Germinal center (tissue), 1 donor: ENCODE results near the gene CATSPERD.

Experiments used
- DNase-seq: peaks from one replicate; pipeline ENCODE4 v3.0.0; 2012; ENCODE audit warnings: mixed read lengths, low spot score

CATSPERD gene

GRCh38 chr19:5804516-5805461 is 84.4 kb downstream of the CATSPERD start, which contains the start of gene NRTN:
NRTN (plus strand) TSS chr19:5805067; CDS start chr19:5824166, 19,099 bp downstream.
- peak; percentile 83 for DNase-seq

GRCh38 chr19:5805462-5806132 is 85.2 kb downstream of the CATSPERD start:
- DNase-seq = peak; percentile 75

GRCh38 chr19:5806133-5806489 is 85.7 kb downstream of the CATSPERD start:
- DNase-seq = no peak

GRCh38 chr19:5806905-5807304 is 86.5 kb downstream of the CATSPERD start:
- no peak for DNase-seq

- DNase-seq = no peak
Measured at GRCh38 chr19:5808120-5808816, 87.8 kb downstream of the CATSPERD start.

GRCh38 chr19:5809053-5809452 is 88.6 kb downstream of the CATSPERD start:
- no peak for DNase-seq

- DNase-seq = no peak
Measured at GRCh38 chr19:5809469-5809868, 89.0 kb downstream of the CATSPERD start.

- no peak for DNase-seq
Measured at GRCh38 chr19:5811117-5811516, 90.7 kb downstream of the CATSPERD start.

- no peak for DNase-seq
Measured at GRCh38 chr19:5814123-5814851, 93.8 kb downstream of the CATSPERD start.

GRCh38 chr19:5814852-5815246 is 94.4 kb downstream of the CATSPERD start:
- no peak for DNase-seq

GRCh38 chr19:5817218-5817617 is 96.8 kb downstream of the CATSPERD start:
- no peak for DNase-seq

GRCh38 chr19:5818594-5818993 is 98.2 kb downstream of the CATSPERD start:
- DNase-seq = no peak

- DNase-seq = no peak
Measured at GRCh38 chr19:5820785-5821184, 100.3 kb downstream of the CATSPERD start.

GRCh38 chr19:5821521-5822180 is 101.2 kb downstream of the CATSPERD start:
- DNase-seq = no peak

GRCh38 chr19:5822181-5822844 is 101.9 kb downstream of the CATSPERD start:
- DNase-seq = no peak

- no peak for DNase-seq
Measured at GRCh38 chr19:5823579-5824281, 103.3 kb downstream of the CATSPERD start.

- no peak for DNase-seq
Measured at GRCh38 chr19:5824751-5825150, 104.3 kb downstream of the CATSPERD start.

GRCh38 chr19:5825178-5825577 is 104.7 kb downstream of the CATSPERD start:
- no peak for DNase-seq

- DNase-seq = peak; percentile 62
Measured at GRCh38 chr19:5826531-5827341, 106.3 kb downstream of the CATSPERD start.
